Transverse colon (tissue), 4 donors: ENCODE results near the gene CCDC91. TPM values are rescaled to one million over a fixed set of nuclear protein-coding genes. Genes with fewer than 3 reads are reported as not detected.

Source experiments
- DNase-seq: peaks from one replicate; pipeline ENCODE4 v3.0.0-alpha.2; 2019
- H3K27ac ChIP-seq, 4 donors: fragments of 200-600 bp; sonication (generic); 2 replicates each; pipeline ENCODE4 v1.5.1; 2016 to 2018; ENCODE audit warnings: inconsistent platforms in 4 of 4
- H3K27me3 ChIP-seq: fragments of 200-600 bp; sonication (generic); 2 replicates; pipeline ENCODE4 v1.5.1; 2017; ENCODE audit warnings: inconsistent platforms
- H3K36me3 ChIP-seq, 4 donors: fragments of 200-600 bp; sonication (generic); 2 replicates each; pipeline ENCODE4 v1.5.1; 2017 to 2019; ENCODE audit warnings: inconsistent platforms in 4 of 4
- H3K4me1 ChIP-seq, 4 donors: fragments of 200-600 bp; sonication (generic); 2 replicates each; pipeline ENCODE4 v1.5.1; 2017 to 2020; ENCODE audit warnings: inconsistent platforms in 4 of 4
- H3K4me3 ChIP-seq, 4 donors: fragments of 200-600 bp; sonication (generic); 1 replicate in 1 of 4; 2 replicates in 3 of 4; pipeline versions ENCODE4 v1.5.1 to v1.6.1; 2017 to 2019; ENCODE audit warnings: inconsistent platforms in 4 of 4
- H3K9me3 ChIP-seq, 2 donors: fragments of 200-600 bp; sonication (generic); 2 replicates each; pipeline ENCODE4 v1.5.1; 2017 to 2019; ENCODE audit warnings: inconsistent platforms in 2 of 2
- EP300 ChIP-seq: sonication (generic); formaldehyde crosslinking; IDR thresholded peaks from one replicate; pipeline ENCODE4 v1.6.1; 2017; ENCODE audit warnings: antibody characterized with exemption, low read depth
- POLR2A ChIP-seq: fragments of 450-650 bp; IDR thresholded peaks from one replicate; pipeline ENCODE4 v1.6.1; 2016; ENCODE audit warnings: antibody characterized with exemption, mild to moderate bottlenecking, moderate library complexity
- POLR2AphosphoS5 ChIP-seq, 3 donors: sonication (generic); formaldehyde crosslinking; IDR thresholded peaks; one replicate each; pipeline ENCODE4 v1.6.1; 2016; ENCODE audit warnings: antibody characterized with exemption in 3 of 3
- WGBS, 2 donors: methylation state at CpG; one replicate each; pipeline ENCODE4 v1.1.5; 2018; ENCODE audit warnings: low coverage in 1 of 2; 5-methylcytosine and 5-hydroxymethylcytosine counted together
- in situ Hi-C, 4 donors: fragments of 200-750 bp; cut with MboI; loops; one replicate each; pipeline versions ENCODE4 v1.15.0 to v1.15.1; 2017; ENCODE audit warnings: low sequenced_read_pairs in 3 of 4, low pct_ligation_motif_present in 1 of 4, low pct_unique_long_range_greater_than_20kb in 1 of 4
- intact Hi-C: fragments of 100-400 bp; cut with DNase I; formaldehyde crosslinking; loops from one replicate; pipeline ENCODE4 v1.15.1; 2023; ENCODE audit warnings: low total_unique reads
- total RNA-seq, 4 donors: library from RNA; depleted of rRNA; stranded (reverse); fragments of >200 nt; gene quantifications; one replicate each; pipeline ENCODE4 v1.1.0, GENCODE V29; 2016
- TF ChIP-seq, protein P1 (sequence below), 5 experiments: fragments of 200-600 bp in 3 of 5; fragments of 450-650 bp in 2 of 5; sonication (generic) in 3 of 5; IDR thresholded peaks; 1 replicate in 2 of 5; 2 replicates in 3 of 5; pipeline ENCODE4 v1.5.1; 2016 to 2017; ENCODE audit warnings: antibody characterized with exemption in 5 of 5, inconsistent platforms in 3 of 5, mild to moderate bottlenecking in 2 of 5, moderate library complexity in 1 of 5

CCDC91 gene
- total RNA-seq, 4 donors from 2014 or later, result 8.4 to 37.8 (median 35.5) TPM

DNA sequence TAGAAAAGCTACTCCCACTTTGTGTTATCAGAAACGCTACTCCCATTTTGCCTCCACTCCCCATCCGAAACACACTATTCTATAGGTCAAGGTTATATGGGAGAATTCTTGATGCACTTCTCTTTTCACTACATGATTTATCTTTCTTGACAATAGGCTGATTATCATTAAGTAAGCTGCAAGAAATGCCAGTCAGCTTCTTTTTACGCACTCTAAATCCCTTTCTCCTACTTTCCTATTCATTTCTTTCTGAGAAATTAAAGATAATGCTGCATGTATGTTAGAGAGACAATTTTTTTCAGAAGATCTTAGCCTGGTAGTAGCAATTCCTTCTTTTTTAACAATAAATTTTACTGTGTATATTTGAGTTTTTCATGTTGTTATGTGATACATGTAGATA lies 41.0 kb upstream of the CCDC91 start:
- no peaks in the 10 kb centered on the region for H3K36me3 ChIP-seq
- no peak for DNase-seq
- no peaks in the 10 kb centered on the region for H3K27me3 ChIP-seq
- 93 to 94% methylated on average over 3 of the region's 3 CpGs for WGBS, 2 donors
- intact Hi-C loops, result no loop called here
- H3K9me3 ChIP-seq, result no peaks in the 10 kb centered on the region
- H3K27ac ChIP-seq, result no peak overlapping the region
- no peak overlapping the region for H3K4me3 ChIP-seq
- in situ Hi-C loops, result no loop called here
- TF ChIP-seq, protein P1, sequence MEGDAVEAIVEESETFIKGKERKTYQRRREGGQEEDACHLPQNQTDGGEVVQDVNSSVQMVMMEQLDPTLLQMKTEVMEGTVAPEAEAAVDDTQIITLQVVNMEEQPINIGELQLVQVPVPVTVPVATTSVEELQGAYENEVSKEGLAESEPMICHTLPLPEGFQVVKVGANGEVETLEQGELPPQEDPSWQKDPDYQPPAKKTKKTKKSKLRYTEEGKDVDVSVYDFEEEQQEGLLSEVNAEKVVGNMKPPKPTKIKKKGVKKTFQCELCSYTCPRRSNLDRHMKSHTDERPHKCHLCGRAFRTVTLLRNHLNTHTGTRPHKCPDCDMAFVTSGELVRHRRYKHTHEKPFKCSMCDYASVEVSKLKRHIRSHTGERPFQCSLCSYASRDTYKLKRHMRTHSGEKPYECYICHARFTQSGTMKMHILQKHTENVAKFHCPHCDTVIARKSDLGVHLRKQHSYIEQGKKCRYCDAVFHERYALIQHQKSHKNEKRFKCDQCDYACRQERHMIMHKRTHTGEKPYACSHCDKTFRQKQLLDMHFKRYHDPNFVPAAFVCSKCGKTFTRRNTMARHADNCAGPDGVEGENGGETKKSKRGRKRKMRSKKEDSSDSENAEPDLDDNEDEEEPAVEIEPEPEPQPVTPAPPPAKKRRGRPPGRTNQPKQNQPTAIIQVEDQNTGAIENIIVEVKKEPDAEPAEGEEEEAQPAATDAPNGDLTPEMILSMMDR (IDR thresholded peaks at IDR 0.05), result no peak
- no peak for TF ChIP-seq POLR2AphosphoS5 (IDR thresholded peaks at IDR 0.05)
- TF ChIP-seq EP300, result no peak
- TF ChIP-seq POLR2A, result no peak
- H3K4me1 ChIP-seq, result no peaks in the 10 kb centered on the region

DNA sequence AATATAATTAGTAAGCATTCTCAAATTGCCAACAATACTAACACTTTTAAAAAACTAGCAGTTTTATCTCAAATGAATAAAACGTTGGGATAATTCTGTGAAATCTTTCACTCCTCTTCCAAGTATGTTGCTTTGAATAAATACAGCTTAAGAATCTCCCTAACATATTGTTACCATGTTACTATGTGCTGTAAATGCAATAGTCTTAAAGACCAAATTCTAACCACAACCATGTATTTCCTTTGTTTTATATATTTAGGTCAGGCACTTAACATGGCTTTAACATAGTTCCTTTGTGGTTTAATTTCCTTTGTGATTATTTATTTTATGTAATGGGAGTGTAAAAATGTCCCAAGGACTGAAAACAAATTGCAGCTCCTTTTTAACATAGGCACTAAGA lies 33.9 kb upstream of the CCDC91 start:
- Histone ChIP-seq H3K27ac (no peak overlapping the region), H3K36me3 (no peaks in the 10 kb centered on the region), H3K4me3 (no peak overlapping the region), H3K27me3 (no peaks in the 10 kb centered on the region), H3K9me3 (no peaks in the 10 kb centered on the region), H3K4me1 (no peaks in the 10 kb centered on the region)
- intact Hi-C loops, result no loop called here
- TF ChIP-seq POLR2A, result no peak
- TF ChIP-seq POLR2AphosphoS5 (IDR thresholded peaks at IDR 0.05), result no peak
- TF ChIP-seq, protein P1 (IDR thresholded peaks at IDR 0.05), result no peak
- TF ChIP-seq EP300, result no peak
- in situ Hi-C loops, result no loop called here
- 57 to 64% methylated on average over 1 of the region's 1 CpG for WGBS, 2 donors
- no peak for DNase-seq

DNA sequence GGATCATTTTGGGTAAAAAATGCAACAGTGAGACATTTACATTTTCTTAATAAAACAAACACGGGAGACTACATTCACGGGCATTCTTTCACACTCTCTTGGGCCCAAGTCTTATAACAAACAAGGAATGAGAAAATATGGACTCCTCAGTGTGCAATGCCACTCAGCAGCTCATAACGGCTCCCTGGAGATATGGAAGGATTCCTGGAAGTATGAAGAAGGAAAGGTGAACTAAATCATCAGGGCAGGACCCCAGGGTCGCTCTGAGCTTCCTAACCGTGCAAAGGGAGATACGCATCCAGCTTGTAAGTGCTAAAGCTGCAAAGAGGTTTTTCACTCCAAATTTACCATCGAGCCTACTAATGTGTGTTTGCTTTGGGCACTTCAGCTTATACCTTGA lies 33.5 kb upstream of the CCDC91 start:
- no peak overlapping the region for H3K4me3 ChIP-seq
- no peaks in the 10 kb centered on the region for H3K27me3 ChIP-seq
- intact Hi-C loops, result no loop called here
- in situ Hi-C loops, result no loop called here
- TF ChIP-seq, protein P1 (IDR thresholded peaks at IDR 0.05), result no peak
- TF ChIP-seq POLR2A, result no peak
- no peak for TF ChIP-seq POLR2AphosphoS5 (IDR thresholded peaks at IDR 0.05)
- no peak for TF ChIP-seq EP300
- H3K36me3 ChIP-seq, result no peaks in the 10 kb centered on the region
- DNase-seq, result no peak
- 83 to 85% methylated on average over 7 of the region's 7 CpGs for WGBS, 2 donors
- no peak overlapping the region for H3K27ac ChIP-seq
- no peaks in the 10 kb centered on the region for H3K4me1 ChIP-seq
- H3K9me3 ChIP-seq, result no peaks in the 10 kb centered on the region

DNA sequence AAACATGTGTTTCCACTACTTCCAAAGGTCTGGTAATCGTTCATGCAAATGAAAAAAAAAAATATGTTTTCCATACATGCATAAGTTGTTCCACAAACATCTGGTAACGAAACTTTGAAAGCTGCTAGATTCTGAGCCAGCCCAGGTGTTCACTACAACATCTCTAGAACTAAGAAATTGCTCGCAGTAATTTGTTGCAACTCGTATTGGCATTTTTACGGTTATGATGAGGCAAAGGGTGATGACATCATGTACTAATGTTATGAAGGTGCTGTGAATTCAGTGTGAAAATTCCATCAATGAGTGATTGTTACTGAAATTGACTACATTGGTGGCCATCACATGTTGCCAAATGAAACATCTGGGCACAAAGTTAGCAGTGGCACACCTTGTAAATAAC lies 31.9 kb upstream of the CCDC91 start:
- no peaks in the 10 kb centered on the region for H3K27me3 ChIP-seq
- no peaks in the 10 kb centered on the region for H3K9me3 ChIP-seq
- H3K4me3 ChIP-seq, result no peak overlapping the region
- no peak for DNase-seq
- no peak for TF ChIP-seq EP300
- TF ChIP-seq POLR2A, result no peak
- no peak for TF ChIP-seq POLR2AphosphoS5 (IDR thresholded peaks at IDR 0.05)
- TF ChIP-seq, protein P1 (IDR thresholded peaks at IDR 0.05), result no peak
- H3K4me1 ChIP-seq, result no peaks in the 10 kb centered on the region
- no peaks in the 10 kb centered on the region for H3K36me3 ChIP-seq
- 76 to 89% methylated on average over 5 of the region's 5 CpGs for WGBS, 2 donors
- in situ Hi-C loops (no loop called here), intact Hi-C loops (no loop called here)
- H3K27ac ChIP-seq, result no peak overlapping the region
